Amniotic epithelial cell (primary cell): ENCODE results near the gene USP10.

ENCODE experiments used
- DNase-seq: peaks from one replicate; pipeline ENCODE4 v3.0.0-alpha.2; 2010; ENCODE audit warnings: low read depth

USP10 gene

DNA sequence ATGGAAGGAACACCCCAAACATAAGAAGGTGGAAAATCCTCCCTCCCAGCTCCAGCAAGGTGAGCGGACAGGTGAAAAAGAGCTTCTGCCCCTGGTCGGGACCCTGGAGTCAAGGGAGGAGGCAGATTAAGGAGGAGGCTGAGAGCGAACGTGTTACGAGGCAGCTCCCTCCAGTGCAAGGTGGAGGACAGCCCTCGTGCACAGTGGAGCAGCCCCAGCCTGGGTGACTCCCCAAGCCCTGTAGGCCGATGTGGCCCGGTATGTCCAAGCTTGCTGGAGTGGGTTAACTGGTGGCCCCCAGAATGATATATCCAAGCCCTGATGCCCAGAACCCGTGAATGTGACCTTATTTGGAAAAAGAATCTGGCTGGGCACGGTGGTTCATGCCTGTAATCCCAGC is 104.5 kb downstream of the USP10 start:
- no peak for DNase-seq

DNA sequence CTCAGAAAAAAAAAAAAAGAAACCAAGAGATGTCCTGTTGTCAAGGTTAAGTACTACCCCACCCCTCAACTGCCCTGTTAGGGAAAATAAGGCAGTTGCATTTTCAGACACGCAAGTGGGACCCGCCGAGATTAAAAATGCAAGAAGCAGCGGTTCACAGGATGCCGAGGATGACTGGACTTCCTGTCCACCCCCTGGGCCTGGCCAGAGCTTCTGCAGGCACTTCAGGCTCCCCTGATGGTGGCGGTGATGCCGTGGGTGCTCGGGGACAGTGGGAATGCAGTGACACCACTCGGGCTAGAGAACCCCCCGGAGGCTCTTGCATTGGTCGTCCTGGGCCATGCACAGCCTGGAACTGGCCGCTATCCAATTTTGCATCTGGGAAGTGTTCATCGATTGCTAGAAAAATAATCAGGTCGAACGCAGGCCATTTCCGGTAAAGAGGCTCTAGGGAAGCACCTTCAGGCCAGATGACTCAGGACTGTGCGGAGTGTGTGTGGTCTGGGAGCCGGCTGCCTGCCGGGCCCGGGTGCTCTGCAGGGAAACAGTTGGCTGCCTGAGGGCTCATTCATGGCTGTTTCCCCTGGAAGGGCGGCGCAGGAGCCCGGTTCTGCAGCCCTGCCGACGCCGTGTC is 106.6 kb downstream of the USP10 start:
- peak; percentile 75 for DNase-seq

- DNase-seq = no peak
Observed at GRCh38 chr16:84806890-84807258, 107.1 kb downstream of the USP10 start.

- DNase-seq = no peak
Observed at GRCh38 chr16:84807776-84808175, 108.0 kb downstream of the USP10 start.

GRCh38 chr16:84808826-84809225 is 109.0 kb downstream of the USP10 start:
- DNase-seq = no peak

DNA sequence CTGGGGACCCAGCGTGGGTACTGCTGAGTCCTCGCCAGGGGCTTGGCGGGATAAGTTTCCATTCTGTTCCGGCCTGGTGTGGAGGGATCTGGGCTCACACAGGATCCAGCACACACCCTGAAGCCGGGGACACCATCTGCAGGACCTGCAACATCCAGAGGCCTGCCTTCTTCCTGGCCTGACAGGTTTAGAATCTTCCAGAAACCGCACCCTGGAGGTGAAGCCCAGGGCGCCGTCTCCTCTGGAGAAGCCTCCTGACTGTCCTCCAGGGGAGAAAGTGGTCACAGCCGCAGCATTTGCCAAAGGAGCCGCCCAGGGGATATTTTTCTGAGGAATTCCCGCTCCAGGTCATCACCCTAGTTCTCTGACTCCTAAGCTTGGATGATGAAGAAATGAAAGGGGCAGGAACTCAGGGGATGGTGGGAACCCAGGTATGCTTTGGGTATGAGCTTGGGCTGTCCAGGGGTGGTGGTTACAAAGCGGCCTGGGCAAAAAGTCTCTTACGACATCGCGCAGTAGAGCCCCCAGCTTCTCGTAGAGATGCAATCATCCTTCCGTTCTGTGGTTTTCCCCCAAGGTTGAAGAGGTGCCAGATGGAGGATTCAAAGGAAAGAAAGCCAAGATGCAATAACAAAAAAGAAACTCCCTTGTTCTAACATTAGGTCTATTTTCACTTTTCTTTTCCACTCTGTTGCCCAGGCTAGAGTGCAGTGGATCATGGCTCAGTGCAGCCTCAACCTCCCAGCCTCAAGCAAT is 110.9 kb downstream of the USP10 start:
- peak; percentile 83 for DNase-seq

DNA sequence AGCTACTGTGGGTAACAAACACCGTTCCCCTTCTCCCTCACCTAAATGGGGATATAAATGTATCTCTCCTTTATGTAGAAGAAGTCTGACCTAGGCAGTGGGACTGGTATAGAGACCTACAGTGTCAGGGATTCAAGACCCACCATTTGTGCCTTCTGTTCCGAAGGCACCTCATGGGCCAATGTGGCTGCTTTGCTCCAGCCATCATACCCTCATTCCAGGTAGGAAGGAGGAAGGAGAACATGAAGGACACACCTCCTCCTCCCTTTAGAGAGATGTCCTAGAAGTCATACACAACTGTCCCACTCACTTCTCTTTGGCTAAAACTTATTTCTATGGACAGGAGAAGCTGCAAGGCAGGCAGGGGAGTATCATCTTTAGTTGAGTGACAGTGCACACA is 111.7 kb downstream of the USP10 start:
- DNase-seq = no peak

DNA sequence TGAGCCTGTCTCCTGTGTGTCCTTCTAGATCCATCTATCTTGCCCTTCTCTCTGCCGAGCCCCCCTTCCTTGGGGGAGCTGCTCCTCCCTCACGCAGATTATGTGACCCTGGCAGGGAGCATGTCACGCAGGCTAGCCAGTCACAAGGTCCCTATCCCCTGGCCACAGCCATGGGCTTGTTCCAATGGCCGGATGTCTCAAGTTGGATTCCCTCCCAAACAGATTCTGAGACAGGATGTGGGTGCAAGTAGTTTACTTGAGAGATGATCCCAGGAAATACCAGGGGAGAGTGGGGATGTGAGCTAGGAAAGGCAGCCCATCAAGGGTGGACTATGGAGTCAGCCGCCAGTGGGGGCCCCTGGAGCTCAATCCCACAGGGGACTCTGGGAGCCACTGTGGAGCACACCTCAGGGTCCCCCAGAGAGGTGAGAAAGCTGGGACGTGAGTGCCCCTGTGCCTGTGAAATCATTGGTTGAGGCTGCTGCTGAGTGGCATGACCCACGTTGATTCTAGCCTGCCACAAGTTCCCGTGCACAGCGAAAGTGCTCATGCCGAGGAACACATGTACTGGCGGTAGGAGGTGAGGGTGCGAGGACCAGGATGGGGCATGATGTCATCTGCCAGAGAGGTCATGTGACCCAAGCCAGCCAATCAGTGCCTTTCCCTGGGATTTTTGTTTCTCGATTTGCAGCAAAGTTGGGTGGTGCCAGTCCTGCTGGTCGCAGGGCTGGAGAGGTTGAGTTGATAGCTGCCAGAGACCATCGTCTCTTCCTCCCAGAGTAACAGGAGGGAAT is 113.5 kb downstream of the USP10 start:
- no peak for DNase-seq

DNA sequence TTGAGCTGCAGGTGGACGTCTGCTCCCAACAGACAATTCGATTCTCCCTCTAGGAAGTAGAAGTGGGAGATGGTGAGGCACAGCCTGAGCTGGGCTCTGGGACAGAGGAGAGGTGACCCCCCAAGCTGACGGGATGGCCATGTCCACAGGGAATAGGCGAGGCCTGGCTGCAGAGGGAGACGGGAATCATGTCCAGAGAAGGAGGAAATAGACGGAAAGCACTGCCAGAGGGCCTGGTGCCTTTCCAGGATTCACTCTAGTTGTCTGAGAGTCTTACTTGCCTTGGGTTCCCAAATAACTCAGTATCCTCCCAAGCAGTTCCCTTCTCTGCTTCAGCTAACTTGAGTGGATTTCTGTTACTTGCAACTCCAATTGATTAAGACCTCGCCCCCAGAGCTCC is 115.7 kb downstream of the USP10 start:
- no peak for DNase-seq

- DNase-seq = no peak
Observed at GRCh38 chr16:84816023-84816422, 116.2 kb downstream of the USP10 start.

- DNase-seq = no peak
Observed at GRCh38 chr16:84816485-84816884, 116.7 kb downstream of the USP10 start.

- DNase-seq = no peak
Observed at GRCh38 chr16:84817206-84817605, 117.4 kb downstream of the USP10 start.

GRCh38 chr16:84817613-84818012 is 117.8 kb downstream of the USP10 start:
- DNase-seq = no peak

- DNase-seq = no peak
Observed at GRCh38 chr16:84818133-84818532, 118.3 kb downstream of the USP10 start.

GRCh38 chr16:84818989-84819643 is 119.3 kb downstream of the USP10 start:
- no peak for DNase-seq

DNA sequence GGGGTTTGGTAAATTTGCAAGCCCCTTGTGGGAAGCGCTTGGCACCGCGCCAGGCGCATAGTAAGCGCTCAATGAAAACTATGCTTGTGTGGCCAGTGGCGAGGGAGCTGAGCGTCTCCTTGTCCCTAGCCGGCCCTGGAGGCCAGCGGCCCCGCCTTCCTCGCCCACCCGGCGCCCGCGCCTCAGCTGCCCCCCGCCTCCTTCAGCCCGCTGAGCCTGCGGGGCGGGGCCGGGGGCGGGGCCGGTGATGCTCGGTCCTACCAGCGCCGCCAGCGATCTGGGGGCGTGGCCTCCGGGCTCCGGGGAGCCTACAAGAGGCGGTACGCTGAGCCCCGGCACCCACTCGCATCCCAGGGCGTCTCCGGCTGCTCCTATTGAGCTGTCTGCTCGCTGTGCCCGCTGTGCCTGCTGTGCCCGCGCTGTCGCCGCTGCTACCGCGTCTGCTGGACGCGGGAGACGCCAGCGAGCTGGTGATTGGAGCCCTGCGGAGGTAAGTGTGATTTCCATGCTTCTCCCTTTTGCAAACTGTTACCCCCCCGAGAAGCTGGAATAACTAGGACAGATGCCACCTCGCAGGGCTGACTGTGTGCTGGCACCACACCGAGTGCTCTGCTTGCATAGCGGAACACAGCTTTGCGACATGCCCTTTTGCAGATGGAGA is 120.0 kb downstream of the USP10 start, which contains the start of gene CRISPLD2:
CRISPLD2 (plus strand) TSS at position 342 of the 661 bp plus-strand sequence. CDS start 18,511 bp downstream, outside the sequence.
- peak; percentile 83 for DNase-seq

DNA sequence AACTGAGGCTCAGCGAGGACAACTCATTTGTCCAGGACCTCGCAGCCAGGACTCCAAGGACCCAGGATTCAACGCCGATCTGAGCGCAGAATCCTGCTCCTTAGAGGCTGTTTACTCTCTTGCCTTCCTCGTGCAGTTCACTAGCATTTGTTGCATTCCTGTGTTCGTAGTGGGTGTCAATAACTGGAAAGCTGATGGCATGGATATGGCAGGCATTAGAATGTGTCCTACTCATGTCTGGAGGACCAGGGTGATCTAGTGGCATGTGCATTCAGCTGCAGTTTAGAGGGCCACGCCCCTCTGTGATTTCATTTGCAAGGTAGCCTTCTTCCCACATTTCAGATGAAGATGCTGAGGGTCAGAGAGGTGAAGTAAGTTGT is 120.5 kb downstream of the USP10 start:
- DNase-seq = peak; percentile 19

- DNase-seq = no peak
Observed at GRCh38 chr16:84820771-84821170, 121.0 kb downstream of the USP10 start.

GRCh38 chr16:84821179-84821578 is 121.4 kb downstream of the USP10 start:
- no peak for DNase-seq

GRCh38 chr16:84821728-84822689 is 122.2 kb downstream of the USP10 start:
- peak; percentile 30 for DNase-seq

GRCh38 chr16:84822990-84823389 is 123.2 kb downstream of the USP10 start:
- peak; percentile 44 for DNase-seq
